ENCODE data around the gene GBA3.

DNA sequence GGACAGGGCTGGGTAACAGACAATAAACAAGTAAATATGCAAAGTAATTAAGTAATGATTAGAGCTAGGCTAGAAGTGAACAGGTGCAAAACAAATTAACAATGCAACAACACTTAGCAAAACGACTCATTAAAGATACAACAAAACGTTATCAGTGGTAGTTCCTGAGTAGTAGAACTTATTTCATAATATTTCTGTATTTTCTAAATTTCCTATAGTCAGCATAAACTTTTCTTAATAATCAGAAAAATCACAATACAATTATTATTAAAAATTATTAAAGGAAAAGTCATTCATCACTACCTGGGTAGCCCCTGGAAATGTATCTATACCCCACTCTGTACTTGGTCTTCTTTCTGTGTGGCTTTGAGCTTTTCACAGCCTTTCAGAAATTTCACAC lies 166.6 kb downstream of the GBA3 start:
- TF ChIP-seq, protein P1, sequence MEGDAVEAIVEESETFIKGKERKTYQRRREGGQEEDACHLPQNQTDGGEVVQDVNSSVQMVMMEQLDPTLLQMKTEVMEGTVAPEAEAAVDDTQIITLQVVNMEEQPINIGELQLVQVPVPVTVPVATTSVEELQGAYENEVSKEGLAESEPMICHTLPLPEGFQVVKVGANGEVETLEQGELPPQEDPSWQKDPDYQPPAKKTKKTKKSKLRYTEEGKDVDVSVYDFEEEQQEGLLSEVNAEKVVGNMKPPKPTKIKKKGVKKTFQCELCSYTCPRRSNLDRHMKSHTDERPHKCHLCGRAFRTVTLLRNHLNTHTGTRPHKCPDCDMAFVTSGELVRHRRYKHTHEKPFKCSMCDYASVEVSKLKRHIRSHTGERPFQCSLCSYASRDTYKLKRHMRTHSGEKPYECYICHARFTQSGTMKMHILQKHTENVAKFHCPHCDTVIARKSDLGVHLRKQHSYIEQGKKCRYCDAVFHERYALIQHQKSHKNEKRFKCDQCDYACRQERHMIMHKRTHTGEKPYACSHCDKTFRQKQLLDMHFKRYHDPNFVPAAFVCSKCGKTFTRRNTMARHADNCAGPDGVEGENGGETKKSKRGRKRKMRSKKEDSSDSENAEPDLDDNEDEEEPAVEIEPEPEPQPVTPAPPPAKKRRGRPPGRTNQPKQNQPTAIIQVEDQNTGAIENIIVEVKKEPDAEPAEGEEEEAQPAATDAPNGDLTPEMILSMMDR (IDR thresholded peaks at IDR 0.05; ENCODE audit: low read depth, low read length), result no peak
- TF ChIP-seq EZH2phosphoT487 (IDR thresholded peaks at IDR 0.05; ENCODE audit: low read depth), result no peak
